GM21576 (cell line): Measurements from ENCODE around the gene WDR76.

Experiments
- ATAC-seq: cut with Tn5 transposase; IDR thresholded peaks from one replicate; pipeline ENCODE4 v1.9.1; 2021; ENCODE audit warnings: mild to moderate bottlenecking, moderate library complexity; ENCODE audit not compliant: unreplicated experiment

Gene WDR76

DNA sequence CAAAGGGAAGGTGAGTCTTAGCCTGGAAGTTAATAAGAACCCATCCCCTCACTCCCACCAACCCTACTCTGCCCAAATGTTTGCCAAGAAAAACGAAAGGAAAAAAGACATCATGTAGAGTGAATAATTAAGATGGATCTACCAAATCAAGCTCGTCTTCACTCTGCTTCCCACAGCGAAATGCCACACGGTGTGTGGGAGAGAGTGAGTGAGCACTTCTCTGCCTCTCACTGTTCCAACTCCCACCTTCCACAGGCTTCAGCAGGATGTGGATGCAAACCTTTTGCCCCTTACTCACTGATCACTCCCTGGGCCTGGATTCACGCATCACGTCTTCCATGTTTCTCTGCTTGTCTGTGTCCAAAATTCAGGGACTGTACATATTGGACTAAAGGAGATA, 85.4 kb downstream of the WDR76 start:
- no peak for ATAC-seq

DNA sequence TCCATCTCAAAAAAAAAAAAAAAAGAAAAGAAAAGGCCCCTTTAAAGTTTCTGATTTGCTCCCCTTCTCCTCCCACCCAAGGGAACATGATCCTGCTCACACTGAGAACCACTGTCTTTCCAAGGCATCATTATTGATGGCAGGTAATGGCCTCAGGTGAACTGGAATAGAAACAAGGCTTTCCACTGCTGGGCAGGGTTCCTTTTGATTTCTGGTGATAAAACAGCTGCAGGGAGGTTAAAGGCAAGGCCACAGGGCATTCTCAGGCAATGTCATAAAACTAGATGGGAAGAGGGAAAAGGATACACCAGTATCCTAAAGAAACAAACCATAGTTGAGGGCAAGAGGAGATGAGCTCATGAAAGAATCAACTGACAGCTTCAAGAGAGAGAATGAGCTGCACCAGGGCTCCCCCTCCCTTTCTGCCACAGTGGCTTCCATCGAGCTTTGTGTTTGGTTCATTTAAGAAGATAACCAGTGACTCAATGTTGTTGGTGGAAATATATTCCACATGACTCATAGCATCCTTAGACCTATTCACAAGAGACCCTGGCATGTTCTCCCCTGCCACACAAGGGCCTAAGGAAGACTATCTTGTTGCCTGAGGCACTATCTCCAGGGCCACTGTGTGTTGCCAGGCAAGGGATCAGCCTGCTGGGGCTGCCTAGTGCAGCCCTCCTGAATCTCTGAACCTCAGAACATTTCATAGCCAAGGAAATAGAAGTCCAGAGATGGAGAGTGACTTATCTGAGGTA, 86.4 kb downstream of the WDR76 start:
- no peak for ATAC-seq

DNA sequence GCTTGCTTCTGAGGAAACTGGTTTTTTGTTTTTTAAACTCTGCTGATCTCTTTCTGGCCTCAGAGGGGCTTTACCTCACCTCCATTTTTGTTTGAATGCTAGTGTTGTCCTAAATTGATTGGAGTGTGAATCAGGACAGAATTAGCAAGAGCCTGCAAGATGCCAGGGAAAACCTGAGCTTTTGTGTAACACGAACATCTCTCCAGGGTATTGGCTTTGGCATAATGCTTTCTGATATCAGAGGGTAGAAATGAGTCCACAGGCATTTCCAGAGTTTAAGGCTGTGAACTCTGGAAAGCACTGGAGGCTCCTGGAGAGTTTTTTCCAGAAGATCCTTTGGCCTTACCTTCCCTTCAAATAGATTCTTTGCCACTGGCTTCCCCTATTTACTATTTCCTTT, 87.1 kb downstream of the WDR76 start:
- no peak for ATAC-seq

DNA sequence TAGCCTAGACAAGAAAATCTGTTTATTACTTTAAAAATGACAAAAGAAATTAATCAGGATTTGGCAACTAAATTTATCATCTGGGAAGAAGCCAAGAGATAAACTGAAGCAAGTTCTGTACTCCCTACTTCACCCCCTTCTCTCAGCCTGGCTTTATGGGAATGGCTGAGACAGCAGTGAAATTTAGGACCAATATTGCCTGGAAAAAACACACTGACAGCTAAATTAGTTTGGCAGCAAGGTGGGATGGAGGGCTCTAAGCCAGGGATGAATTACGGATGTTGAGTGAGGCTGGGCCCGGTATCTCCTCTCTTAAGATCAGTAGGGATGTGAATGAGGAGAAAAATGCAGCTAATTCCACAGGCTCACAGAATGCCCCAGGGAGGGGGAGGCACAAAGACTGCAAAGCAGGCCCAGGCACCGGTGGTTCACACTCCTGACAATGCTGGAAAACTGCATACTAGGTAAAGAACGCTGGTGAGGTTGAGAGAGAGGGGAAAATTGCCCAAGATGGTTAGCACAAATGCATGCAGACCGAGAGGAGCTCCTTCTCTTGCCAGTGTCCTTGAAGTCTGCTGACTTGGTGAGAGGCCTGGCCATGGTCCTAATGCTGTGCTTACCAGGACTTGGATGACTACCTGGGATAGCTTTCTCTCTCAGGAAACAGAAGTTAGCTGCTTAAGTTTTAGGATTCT, 89.0 kb downstream of the WDR76 start:
- ATAC-seq: no peak

DNA sequence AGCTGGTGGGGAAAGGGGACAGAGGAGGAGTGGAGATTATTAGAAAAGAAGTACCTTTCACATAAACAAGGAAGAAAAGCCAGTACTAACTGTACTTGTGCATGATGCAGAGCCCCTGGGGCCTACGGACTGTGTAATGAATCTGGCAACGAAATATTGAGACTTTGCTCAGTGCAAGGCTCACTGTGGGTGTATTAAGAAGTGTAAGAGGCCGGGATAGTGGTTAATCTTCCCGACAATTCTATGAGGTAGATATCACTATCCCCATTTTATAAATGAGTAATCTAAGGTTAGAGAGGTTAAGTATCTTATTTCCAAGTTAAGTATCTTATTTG, 89.5 kb downstream of the WDR76 start:
- ATAC-seq: no peak
